ENCODE measurements around the gene ACO1.

DNA sequence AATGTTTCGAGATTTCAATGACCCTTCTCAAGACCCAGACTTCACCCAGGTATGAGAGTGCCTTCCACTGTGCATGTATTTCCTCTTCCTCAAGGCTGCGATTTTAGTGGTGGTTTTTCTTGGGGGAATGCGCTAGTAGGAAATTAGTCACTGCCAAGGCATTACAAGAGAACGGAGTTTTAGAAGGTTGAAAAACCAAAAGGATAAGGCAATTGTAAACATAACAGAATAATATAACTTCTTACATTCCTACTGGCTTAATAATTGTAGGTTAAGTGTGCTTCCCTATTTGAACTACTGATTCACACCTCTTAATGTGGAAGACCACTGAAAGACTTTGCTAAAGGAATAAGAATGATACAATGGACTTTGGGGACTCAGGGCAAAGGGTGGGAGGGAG is 38.9 kb downstream of the ACO1 start:
- TF ChIP-seq ZNF549 (tag by site-specific recombination; IDR thresholded peaks at IDR 0.05) (no peak), ZNF292 (tag by site-specific recombination; IDR thresholded peaks at IDR 0.05; ENCODE audit: borderline replicate concordance, low read depth) (no peak), SP2 (tag by site-specific recombination; IDR thresholded peaks at IDR 0.05) (no peak)
- TF ChIP-seq, protein P1, sequence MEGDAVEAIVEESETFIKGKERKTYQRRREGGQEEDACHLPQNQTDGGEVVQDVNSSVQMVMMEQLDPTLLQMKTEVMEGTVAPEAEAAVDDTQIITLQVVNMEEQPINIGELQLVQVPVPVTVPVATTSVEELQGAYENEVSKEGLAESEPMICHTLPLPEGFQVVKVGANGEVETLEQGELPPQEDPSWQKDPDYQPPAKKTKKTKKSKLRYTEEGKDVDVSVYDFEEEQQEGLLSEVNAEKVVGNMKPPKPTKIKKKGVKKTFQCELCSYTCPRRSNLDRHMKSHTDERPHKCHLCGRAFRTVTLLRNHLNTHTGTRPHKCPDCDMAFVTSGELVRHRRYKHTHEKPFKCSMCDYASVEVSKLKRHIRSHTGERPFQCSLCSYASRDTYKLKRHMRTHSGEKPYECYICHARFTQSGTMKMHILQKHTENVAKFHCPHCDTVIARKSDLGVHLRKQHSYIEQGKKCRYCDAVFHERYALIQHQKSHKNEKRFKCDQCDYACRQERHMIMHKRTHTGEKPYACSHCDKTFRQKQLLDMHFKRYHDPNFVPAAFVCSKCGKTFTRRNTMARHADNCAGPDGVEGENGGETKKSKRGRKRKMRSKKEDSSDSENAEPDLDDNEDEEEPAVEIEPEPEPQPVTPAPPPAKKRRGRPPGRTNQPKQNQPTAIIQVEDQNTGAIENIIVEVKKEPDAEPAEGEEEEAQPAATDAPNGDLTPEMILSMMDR (tag by site-specific recombination; IDR thresholded peaks at IDR 0.05): no peak
- TF ChIP-seq, protein P2, sequence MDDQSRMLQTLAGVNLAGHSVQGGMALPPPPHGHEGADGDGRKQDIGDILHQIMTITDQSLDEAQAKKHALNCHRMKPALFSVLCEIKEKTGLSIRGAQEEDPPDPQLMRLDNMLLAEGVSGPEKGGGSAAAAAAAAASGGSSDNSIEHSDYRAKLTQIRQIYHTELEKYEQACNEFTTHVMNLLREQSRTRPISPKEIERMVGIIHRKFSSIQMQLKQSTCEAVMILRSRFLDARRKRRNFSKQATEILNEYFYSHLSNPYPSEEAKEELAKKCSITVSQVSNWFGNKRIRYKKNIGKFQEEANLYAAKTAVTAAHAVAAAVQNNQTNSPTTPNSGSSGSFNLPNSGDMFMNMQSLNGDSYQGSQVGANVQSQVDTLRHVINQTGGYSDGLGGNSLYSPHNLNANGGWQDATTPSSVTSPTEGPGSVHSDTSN (CRISPR knock-in tag; IDR thresholded peaks at IDR 0.05): no peak
- TF ChIP-seq, protein P3, sequence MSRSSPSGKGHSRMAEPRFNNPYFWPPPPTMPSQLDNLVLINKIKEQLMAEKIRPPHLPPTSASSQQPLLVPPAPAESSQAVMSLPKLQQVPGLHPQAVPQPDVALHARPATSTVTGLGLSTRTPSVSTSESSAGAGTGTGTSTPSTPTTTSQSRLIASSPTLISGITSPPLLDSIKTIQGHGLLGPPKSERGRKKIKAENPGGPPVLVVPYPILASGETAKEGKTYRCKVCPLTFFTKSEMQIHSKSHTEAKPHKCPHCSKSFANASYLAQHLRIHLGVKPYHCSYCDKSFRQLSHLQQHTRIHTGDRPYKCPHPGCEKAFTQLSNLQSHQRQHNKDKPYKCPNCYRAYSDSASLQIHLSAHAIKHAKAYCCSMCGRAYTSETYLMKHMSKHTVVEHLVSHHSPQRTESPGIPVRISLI (tag by site-specific recombination; IDR thresholded peaks at IDR 0.05): no peak
